Stimulated activated CD4-positive, alpha-beta T cell treated with anti-CD3 and anti-CD28 coated beads, Interleukin-1b, Interleukin-23, amount 100 ng/mL, for 24 hours (primary cell): ENCODE data around the gene PLCB4.
"Not testable (repeated sequence)": the region's sequence is repeated elsewhere in the genome, so short reads cannot be mapped to it uniquely, and the experiment has no call there.

ENCODE experiments used
- DNase-seq, 4 experiments: peaks; one replicate each; pipeline ENCODE4 v3.0.0-alpha.2; 2020; ENCODE audit warnings: low read depth in 4 of 4, low spot score in 1 of 4

Gene PLCB4

DNA sequence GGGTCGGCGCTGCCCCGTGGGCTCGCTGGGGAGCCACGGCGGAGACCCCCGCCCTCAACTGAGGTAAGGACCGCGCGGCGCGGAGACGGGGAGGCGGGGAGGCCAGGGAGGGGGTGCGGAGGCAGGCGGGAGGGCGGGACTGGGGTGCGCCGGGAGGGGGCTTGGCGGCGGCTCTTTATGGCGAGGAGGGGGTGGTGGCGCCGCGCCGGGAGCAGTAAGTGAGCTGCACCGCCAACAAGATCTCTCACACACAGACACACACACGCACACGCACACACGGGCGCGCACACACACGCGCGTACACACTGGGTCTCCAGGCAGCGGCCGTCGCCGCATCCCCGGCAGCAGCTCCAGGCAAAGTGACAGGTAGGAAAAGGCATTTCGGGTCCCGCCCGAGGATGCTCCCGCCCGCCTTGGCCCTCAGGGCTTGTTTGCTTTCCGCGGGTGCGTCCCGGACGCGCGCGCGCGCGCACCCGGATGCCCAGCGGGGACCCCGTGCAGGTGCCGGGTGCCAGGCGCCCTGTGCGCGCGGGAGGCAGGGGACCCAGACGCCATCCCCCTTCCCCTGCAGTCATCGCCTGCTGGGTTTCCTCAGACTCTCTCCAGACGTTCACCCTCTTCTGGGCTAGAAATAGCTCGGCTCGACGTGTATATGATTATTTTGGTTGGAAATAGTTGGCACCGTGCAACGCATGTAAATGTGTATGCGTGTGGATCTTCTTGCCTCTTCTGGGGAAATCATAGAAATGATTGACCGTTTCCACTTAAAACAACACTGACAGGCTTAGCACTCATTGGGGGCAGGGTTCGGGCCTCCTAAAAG, at the start of gene PLCB4:
Gene PLCB4, plus strand, starts transcription at position 247 of the 823 bp plus-strand sequence. CDS start 238,728 bp downstream, outside the sequence.
- no peak for DNase-seq

DNA sequence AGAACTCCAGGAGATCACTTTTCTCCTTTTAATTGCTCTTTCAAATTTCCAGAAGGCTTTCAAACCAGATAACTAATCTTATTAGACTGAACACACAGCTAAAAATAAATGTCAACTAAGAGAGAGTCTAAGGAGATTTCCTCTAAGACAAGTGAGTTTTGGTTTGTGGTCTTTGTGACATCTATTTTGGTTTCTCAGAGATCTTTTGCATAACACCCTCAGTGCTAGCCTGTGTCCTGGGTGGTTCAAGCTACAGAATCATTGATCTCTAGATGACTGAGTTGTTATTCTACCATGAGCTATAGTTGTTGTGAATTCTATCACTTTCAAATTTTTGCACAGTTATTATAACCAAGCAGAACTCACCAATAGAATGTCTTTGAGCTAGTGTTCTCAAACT, 49.1 kb upstream of the PLCB4 start:
- DNase-seq = no peak

DNA sequence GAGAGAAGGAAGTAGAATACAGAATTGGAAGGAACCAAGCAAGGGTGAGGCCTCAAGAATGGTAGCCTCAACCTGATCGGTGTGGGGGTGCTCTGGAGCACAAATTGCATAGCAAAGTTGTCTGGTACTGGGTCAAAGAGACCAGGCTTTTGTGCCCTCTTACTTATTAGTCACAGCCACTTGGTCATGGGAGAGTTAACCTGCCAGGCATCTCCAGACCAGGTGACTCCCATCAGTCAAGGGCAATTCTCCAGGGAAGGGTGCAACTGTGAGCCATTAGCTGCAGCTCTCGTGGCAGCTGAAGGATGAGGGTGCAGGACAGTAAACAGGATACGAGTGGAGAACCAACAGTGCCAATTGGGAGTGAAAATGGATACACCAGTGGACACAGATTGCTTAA, 47.7 kb upstream of the PLCB4 start:
- no peak for DNase-seq

DNA sequence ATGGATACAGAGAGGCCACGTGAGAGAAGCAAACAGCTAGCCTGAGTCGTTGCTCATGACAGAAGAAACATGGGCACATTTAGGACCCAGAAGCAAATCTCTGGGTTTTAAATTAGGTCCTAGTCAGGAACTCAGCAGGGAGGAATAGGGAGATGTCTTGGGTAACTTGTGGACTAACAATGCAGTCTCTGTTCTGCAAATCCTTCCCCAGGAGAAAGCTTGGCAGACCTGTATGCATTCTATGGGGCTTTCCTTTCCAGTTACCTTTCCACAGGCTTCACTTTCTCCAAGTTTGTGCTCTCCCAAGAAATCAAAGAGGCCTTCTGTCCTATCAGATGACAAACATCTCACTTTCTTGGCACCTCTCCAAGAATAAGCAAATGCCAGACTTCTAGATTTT, 47.2 kb upstream of the PLCB4 start:
- no peak for DNase-seq

DNA sequence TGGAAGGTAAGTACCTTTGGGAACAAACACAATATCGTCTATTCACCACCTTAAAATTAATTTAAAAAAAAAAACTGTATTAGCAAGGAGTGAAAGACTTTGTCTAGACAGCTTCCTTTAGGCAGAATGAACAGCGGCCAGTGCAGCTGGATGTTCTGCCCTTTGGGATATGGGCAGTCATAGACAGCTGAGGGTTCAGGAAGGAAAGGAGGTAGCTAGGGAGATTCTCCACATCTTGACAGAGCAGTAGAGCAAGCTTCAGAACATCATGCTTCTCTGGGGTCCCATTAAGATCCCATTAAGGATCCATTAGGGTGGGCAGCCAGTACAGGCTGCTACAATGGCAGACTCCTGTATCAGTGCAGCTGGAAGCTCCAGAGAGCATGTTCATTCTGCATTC, 46.5 kb upstream of the PLCB4 start:
- no peak for DNase-seq

DNA sequence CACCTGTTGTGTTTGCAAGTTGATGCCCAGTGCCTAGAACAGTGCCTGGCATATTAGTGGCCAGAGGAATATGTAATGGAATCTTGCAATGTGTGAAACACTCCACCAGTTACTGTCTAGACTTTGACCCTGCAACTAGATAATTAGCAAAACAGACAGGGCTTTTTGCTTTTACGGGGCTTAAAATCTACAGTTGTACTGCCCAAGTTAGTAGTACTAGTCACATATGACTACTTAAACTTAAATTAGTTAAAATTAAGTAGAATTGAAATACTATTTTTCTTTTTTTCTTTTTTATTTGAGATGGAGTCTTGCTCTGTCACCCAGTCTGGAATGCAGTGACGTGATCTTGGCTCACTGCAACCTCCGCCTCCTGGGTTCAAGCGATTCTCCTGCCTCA, 44.3 kb upstream of the PLCB4 start:
- no peak for DNase-seq

DNA sequence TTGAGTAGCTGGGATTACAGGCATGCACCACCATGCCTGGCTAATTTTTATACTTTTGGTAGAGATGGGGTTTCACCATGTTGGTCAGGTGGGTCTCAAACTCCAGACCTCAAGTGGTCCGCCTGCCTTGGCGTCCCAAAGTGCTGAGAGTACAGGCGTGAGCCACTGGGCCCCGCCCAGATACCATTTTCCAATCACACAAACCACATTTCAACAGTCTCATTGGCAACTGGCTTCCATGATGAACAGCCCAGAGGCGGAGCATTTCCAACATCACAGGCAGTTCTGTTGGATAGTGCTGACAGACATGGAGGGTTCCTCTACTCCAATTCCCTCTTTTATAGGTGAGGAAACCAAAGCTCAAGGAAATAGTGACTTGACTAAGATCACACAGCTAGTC, 43.9 kb upstream of the PLCB4 start:
- DNase-seq = no peak

DNA sequence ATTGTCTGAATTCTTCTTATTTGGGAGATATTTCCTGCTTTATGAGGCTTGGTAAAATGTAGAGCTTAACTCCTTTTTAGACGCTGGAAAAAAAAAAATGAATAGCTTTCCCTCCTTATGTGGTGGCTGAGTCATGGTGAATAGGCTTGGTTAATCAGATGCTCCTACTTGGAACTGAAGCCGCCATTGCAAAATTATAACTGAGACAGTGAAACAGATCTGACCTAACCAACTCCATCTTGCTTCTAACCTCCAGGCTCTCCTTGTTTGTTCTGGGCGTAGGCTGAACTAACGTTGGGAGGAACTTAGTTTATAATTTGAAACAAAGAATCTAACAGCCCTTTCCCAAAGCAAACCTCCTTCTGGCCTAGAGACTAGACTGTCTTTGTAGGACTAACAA, 43.2 kb upstream of the PLCB4 start:
- DNase-seq = no peak

DNA sequence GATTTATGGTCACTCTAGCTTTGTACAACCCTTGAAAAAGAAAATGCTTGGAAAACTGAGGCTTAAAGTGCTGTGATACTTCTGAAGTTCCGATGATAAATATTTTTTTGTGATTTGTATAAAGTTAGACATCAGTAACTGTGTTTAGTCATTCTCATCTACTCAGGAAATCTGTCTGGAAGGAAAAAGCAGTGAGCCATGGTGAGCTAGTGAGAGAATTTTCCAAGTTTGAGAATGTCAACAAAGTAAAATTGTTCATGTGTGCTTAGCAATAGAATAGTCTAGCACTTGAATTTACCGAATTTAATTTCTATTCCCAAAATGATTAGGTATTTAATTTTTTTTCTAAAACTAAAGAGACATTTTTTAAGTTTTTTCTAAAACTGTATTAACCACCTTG, 41.3 kb upstream of the PLCB4 start:
- DNase-seq = no peak

DNA sequence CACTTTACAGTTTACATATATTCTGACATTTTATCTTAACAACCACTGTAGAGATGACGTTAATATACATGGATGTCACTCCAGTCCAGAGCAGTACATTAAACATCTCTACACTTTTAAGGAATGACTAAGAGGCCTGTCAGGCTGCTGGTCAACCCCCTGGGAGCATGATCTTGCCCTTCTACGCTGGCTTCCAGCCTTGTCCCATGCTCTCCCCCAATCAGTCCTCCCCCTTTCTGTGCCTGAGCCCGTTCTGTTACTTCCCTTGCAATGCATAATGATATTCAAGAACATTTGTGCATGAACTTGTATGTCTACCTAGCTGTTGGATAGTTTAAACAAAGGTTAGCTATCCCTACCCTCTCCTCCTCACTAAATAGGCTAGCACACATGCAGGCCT, 40.5 kb upstream of the PLCB4 start:
- DNase-seq = no peak

DNA sequence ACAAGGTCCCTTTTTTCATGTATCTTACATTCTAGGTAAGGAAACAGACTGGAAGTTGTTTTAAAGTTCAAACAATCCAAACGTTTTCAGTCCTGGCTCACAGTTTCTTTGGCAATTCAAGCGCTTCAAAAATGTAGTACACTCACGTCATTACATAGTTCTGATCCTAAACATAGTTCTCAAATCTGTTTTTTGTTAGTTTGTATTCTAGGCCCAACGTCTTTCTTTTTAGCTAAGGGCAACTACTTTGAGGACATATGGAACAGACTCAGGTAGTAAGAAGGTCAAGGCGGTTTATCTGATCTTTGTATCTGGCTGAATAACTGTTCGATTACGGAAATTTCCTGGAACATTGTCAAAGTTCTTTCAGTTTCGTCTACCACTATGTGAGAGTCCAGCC, 36.9 kb upstream of the PLCB4 start:
- DNase-seq = no peak

DNA sequence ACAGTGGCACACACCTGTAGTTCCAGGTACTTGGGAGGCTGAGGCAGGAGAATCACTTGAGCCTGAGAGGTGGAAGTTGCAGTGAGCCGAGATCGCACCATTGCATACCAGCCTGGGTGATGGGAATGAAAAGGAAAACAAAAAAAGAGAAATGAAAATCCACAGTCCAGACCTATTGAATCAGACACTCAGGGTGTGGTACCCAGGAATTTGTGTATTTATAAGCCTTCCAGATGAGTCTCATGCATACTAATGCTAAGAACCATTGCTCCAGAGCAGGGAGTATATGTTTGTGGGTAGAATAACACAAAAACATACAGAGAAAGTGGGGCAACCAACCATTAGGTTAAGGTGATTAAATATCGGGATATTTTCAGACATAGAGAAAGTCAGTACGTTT, 36.1 kb upstream of the PLCB4 start:
- DNase-seq = no peak

DNA sequence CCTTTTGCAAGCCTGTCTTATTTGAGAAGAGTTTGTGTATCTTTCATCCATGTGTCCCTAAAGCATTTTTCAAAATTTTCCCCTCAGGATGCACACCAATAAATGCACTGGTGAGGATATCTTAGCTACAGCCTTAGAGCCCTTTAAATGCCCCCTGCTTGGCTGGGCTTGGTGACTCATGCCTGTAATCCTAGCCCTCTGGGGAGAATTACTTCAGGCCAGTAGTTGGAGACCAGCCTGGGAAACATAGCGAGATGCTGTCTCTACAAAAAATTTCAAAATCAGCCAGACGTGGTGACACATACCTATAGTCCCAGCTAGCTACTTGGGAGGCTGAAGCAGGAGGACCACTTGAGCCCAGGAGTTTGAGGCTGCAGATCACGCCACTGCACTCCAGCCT, 33.8 kb upstream of the PLCB4 start:
- no peak for DNase-seq

DNA sequence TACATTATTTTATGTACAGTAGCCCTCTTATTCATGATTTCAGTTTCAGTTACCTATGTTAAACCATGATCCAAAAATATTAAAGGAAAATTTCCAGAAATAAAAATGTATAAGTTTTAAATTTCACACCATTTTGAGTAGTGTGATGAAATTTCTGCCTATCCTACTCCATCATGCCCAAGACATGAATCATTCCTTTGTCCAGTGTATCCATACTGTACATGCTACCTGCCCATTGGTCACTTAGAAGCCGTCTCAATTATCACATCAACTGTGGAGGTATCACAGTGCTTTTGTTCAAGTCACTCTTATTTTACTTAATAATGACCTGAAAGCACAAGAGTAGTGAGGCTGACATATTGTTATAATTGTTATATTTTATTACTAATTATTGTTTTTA, 32.3 kb upstream of the PLCB4 start:
- DNase-seq = no peak

DNA sequence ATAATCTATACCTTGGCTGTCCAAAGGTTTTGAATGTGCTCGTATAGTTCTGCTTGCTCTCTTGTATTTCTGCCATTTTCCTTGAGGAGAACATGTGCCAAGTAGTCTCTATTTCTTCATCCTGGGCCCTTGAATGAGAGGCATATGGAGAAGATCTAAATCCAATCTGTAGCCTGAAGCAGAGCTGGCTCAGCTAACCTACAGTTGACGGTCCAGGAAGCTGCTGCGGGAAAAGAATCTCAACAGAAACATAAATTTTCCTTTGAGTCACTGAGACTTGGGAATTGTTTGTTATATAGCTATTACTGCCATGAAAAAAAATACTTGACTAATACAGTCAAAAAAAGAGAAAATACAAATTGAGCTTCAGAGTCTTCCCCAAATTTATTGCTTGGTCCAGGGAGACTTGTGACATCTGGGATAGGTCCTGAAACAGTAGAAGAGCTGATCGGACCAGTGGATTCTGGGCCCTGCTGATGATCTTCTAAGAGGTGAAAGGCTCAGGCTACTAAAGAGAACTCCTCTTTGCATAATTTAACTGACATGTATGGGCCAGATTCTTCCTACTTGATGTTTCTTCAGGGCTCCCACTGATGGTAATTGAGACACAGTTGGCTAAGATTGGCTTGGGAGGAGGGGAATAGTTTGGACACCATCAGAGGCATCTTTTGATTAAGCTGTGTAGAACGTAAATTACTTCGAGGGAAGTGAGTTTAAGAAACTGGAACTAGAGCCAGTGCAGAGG, 29.9 kb upstream of the PLCB4 start:
- DNase-seq = no peak

DNA sequence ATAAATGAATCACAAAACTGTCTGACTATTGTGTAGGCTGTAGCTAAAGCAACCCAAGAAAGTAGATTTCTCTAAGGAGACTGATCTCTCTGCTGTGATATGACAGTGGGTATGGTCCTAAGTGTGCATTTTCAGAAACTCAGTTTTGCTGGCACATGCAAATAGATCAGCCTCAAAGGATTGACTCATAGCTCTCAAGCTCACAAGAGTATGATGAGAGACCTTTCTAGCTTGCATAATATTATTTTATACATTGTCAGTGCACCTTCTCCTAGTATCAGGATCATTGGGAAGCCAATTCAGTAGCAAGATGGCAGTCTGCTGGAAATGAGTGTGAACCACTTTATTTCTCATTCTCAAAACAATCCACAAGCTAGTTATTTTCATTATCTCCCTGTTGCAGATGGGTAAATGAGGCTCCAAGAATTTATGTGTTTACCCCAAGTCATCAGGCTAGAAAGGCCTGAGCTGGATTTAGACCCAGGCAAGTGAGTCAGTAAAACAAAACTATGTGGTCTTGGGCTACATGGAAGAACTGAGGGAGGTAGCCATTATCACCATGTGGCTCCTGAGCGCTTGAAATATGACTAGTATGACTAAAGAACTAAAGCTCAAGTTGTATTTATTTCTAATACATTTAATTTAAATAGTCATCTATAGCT, 27.9 kb upstream of the PLCB4 start:
- no peak for DNase-seq

DNA sequence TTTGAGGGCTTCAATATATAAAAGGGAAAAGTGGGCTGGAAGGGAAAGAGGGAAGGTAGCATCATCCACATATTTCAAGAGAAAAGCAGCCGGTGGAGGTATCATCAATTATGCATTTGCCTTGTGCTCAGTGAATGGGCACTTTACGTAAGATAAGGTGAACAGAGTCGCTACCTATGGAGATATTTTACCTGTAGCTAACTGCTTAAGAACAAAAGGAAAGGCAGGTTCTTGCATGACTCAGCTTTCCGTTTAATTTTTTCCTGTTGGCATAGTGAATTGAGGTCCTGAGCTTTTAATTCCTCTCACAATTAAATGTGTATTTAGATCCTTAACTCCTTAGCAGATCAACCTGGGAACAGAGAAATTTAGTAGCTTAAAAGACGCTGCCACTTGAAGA, 25.5 kb upstream of the PLCB4 start:
- DNase-seq = no peak

DNA sequence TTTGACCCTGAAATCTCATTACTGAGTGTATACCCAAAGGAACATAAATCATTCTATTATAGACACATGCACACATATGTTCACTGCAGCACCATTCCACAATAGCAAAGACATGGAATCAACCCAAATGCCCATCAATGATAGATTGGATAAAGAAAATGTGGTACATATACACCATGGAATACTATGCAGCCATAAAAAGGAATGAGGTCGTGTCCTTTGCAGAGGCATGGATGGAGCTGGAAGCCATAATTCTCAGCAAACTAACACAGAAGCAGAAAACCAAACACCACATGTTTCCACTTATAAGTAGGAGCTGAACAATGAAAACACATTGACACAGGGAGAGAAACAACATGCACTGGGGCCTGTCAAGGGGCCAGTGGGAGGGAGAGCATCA, 21.0 kb upstream of the PLCB4 start:
- DNase-seq = not testable (repeated sequence)

DNA sequence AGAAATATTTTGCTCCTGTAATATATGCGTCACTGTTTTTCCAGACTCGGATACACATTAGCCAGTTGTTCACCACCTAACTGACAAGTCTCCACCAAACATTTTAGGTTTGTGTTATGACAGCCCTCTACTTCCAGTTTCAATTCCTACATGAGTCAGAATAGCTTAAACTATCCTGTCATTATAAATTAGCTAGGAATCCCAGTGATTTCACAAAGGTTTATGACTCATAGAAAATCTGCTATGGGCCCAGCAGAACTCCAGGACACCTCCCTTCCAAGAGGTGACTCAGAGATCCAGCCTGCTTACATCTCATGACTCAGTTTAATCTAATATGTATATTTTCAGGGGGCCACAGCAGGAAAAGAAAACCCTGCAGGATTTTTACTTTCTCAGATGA, 17.4 kb upstream of the PLCB4 start:
- no peak for DNase-seq

DNA sequence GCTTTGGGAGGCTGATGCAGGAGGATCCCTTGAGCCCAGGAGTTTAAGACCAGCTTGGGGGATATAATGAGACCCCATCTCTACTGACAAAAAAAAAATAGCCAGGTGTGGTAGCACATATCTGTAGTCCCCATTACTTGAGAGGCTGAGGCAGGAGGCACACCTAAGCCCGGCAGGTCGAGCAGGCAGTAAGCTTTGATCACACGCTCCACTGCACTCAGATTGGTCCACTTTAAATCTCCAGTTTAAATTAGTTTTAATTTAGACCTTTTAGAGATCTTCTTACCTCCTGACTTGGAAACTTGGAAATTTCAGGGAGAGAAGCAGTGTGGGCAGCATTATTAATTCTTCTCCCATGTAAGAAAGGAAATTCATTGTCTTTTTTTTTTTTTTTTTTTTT, 16.8 kb upstream of the PLCB4 start:
- DNase-seq = no peak

DNA sequence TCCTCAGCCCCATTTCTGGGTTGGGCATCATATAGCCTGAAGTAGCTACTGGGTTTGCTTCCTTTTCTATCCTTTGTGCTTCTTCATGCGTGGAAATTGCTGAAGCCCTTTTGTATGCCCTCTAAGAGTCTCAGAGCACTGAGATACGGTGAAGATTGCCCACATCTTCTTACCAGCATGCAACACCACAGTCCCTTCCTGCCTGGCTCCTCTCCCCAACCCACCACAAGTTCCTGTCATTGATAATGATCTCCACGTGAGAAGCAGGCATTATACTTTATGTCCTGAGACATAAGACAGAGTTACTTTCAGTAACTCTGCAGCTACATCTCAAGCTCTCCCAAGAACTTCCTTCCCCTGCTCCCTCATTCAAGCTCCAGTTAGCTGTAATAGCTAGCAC, 15.8 kb upstream of the PLCB4 start:
- DNase-seq = no peak

DNA sequence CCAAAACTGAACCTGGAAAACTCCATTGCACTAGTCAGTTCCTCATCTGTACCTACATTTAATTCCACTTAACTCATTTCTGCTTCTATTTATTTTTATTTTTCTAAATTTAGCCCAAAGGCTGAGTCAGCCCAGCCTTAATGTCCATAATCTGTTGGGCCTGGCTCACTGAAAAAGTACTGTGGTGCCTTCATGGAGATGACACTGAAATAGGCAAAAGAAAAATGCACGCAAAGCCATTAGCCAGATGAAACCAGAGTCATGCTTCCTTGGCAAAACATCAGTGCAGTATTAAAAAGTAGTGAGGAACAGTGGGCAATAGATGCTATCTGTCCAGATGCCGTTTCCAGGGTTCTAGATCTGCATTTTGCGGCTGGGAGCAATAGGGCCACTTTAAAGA, 14.7 kb upstream of the PLCB4 start:
- DNase-seq = no peak
